Measurements from ENCODE around the gene PPFIBP1. TPM values are rescaled to one million over a fixed set of nuclear protein-coding genes. Genes with fewer than 3 reads are reported as not detected.

Gene PPFIBP1
- total RNA-seq, 4 donors from 2014 or later = 36.7 to 115 (median 41.5) TPM

- no peak for TF ChIP-seq CTCF (IDR thresholded peaks at IDR 0.05; ENCODE audit: low read depth)
These were observed 12.3 kb upstream of the PPFIBP1 start for GRCh38 chr12:27511723-27512045.

- no peak for TF ChIP-seq CTCF (IDR thresholded peaks at IDR 0.05; ENCODE audit: low read depth)
These were observed 10.7 kb upstream of the PPFIBP1 start for GRCh38 chr12:27513155-27513824.

- no peak for TF ChIP-seq CTCF (IDR thresholded peaks at IDR 0.05; ENCODE audit: low read depth)
These were observed 8.3 kb upstream of the PPFIBP1 start for GRCh38 chr12:27515671-27516070.

- no peak for TF ChIP-seq CTCF (IDR thresholded peaks at IDR 0.05; ENCODE audit: low read depth)
These were observed 7.4 kb upstream of the PPFIBP1 start for GRCh38 chr12:27516625-27517024.

- TF ChIP-seq CTCF (IDR thresholded peaks at IDR 0.05; ENCODE audit: low read depth) = no peak
These were observed 6.5 kb upstream of the PPFIBP1 start for GRCh38 chr12:27517546-27517945.

- no peak for TF ChIP-seq CTCF (IDR thresholded peaks at IDR 0.05; ENCODE audit: low read depth)
These were observed 5.9 kb upstream of the PPFIBP1 start for GRCh38 chr12:27517961-27518665.

GRCh38 chr12:27521066-27521465 lies 2.9 kb upstream of the PPFIBP1 start:
- no peak for TF ChIP-seq CTCF (IDR thresholded peaks at IDR 0.05; ENCODE audit: low read depth)

Data from subcutaneous adipose tissue (tissue), 4 donors.